GM23338 (cell line): Measurements from ENCODE around the gene STK38. TPM values are rescaled to one million over a fixed set of nuclear protein-coding genes. Genes with fewer than 3 reads are reported as not detected.
A peak's percentile ranks its signal among the peaks of the same experiment; 100 is the strongest.

ENCODE experiments used
- ATAC-seq: fragments of 200-7000 bp; cut with Tn5 transposase; 3 replicates; pipeline ENCODE4 v1.9.1; 2020
- DNase-seq: peaks from one replicate; pipeline ENCODE4 v3.0.0-alpha.2; 2015; ENCODE audit warnings: low spot score
- H2AFZ ChIP-seq: fragments of 200-600 bp; sonication (generic); 2 replicates; pipeline ENCODE4 v1.8.0; 2016; ENCODE audit warnings: antibody characterized with exemption, mild to moderate bottlenecking, moderate library complexity
- H3F3A ChIP-seq: fragments of 200-600 bp; sonication (generic); replicated peaks from 2 replicates; pipeline ENCODE4 v1.8.0; 2017; ENCODE audit warnings: antibody characterized with exemption, mixed run types, low read depth
- H3K27ac ChIP-seq: fragments of 200-600 bp; sonication (generic); 2 replicates; pipeline ENCODE4 v1.6.1; 2016; ENCODE audit warnings: low read depth
- H3K27me3 ChIP-seq: fragments of 200-600 bp; sonication (generic); 2 replicates; pipeline ENCODE4 v1.8.0; 2016; ENCODE audit warnings: mild to moderate bottlenecking, mixed run types, moderate library complexity; ENCODE audit not compliant: insufficient read depth
- H3K36me3 ChIP-seq: fragments of 200-600 bp; sonication (generic); 2 replicates; pipeline ENCODE4 v1.8.0; 2016; ENCODE audit warnings: mild to moderate bottlenecking; ENCODE audit not compliant: insufficient read depth
- H3K4me1 ChIP-seq: fragments of 200-600 bp; sonication (generic); 2 replicates; pipeline ENCODE4 v1.8.0; 2016; ENCODE audit warnings: mild to moderate bottlenecking, moderate library complexity; ENCODE audit not compliant: insufficient read depth
- H3K4me2 ChIP-seq: fragments of 200-600 bp; sonication (generic); 2 replicates; pipeline ENCODE4 v1.7.1; 2017; ENCODE audit warnings: mixed run types
- H3K4me3 ChIP-seq: fragments of 200-600 bp; sonication (generic); 2 replicates; pipeline ENCODE4 v1.6.1; 2016; ENCODE audit warnings: mixed run types
- H3K79me2 ChIP-seq: fragments of 200-600 bp; sonication (generic); replicated peaks from 2 replicates; pipeline ENCODE4 v1.8.0; 2017; ENCODE audit warnings: mild to moderate bottlenecking; ENCODE audit not compliant: insufficient read depth
- H3K9me2 ChIP-seq: fragments of 200-600 bp; sonication (generic); 2 replicates; pipeline ENCODE4 v1.8.0; 2017; ENCODE audit not compliant: insufficient read depth
- H4K20me1 ChIP-seq: fragments of 200-600 bp; sonication (generic); replicated peaks from 2 replicates; pipeline ENCODE4 v1.8.0; 2017; ENCODE audit warnings: mild to moderate bottlenecking; ENCODE audit not compliant: insufficient read depth
- H3K27ac Mint-ChIP-seq: 2 replicates; pipeline ENCODE4 v1.8.0; 2020; ENCODE audit warnings: inconsistent platforms, mild to moderate bottlenecking, moderate library complexity, mixed read lengths
- H3K27me3 Mint-ChIP-seq: 3 replicates; pipeline ENCODE4 v1.8.0; 2022; ENCODE audit warnings: low read depth, mild to moderate bottlenecking, moderate library complexity, mixed read lengths, inconsistent platforms; ENCODE audit not compliant: insufficient read depth, poor library complexity
- H3K36me3 Mint-ChIP-seq: 3 replicates; pipeline ENCODE4 v1.8.0; 2021; ENCODE audit warnings: low read depth, mild to moderate bottlenecking, inconsistent platforms, moderate library complexity, mixed read lengths
- H3K4me1 Mint-ChIP-seq: 3 replicates; pipeline ENCODE4 v1.8.0; 2020; ENCODE audit warnings: mild to moderate bottlenecking, inconsistent platforms, mixed read lengths
- H3K4me3 Mint-ChIP-seq: 3 replicates; pipeline ENCODE4 v1.8.0; 2021; ENCODE audit warnings: moderate library complexity, mild to moderate bottlenecking, inconsistent platforms, mixed read lengths
- H3K9me3 Mint-ChIP-seq: 3 replicates; pipeline ENCODE4 v1.8.0; 2020; ENCODE audit warnings: moderate library complexity, mild to moderate bottlenecking, inconsistent platforms, mixed read lengths
- CREB1 ChIP-seq: fragments of 250-450 bp; sonication (Bioruptor Pico); IDR thresholded peaks from 2 replicates; pipeline ENCODE4 v1.5.0; 2020; ENCODE audit warnings: low read depth, mild to moderate bottlenecking, moderate library complexity
- EZH2 ChIP-seq: fragments of 200-600 bp; sonication (generic); IDR thresholded peaks from one replicate; pipeline ENCODE4 v1.8.0; 2017; ENCODE audit warnings: antibody characterized with exemption, mild to moderate bottlenecking, low read depth; ENCODE audit not compliant: unreplicated experiment
- EZH2phosphoT487 ChIP-seq: fragments of 200-600 bp; sonication (generic); IDR thresholded peaks from one replicate; pipeline ENCODE4 v1.8.1; 2018; ENCODE audit warnings: antibody characterized with exemption; ENCODE audit not compliant: unreplicated experiment
- JUNB ChIP-seq: IDR thresholded peaks from one replicate; pipeline ENCODE4 v1.6.1; 2016; ENCODE audit warnings: antibody characterized with exemption; ENCODE audit not compliant: unreplicated experiment
- NANOG ChIP-seq: IDR thresholded peaks from 2 replicates; pipeline ENCODE4 v1.6.1; 2016; ENCODE audit warnings: antibody characterized with exemption, borderline replicate concordance
- POLR2AphosphoS5 ChIP-seq: IDR thresholded peaks from 2 replicates; pipeline ENCODE4 v1.6.1; 2016; ENCODE audit warnings: antibody characterized with exemption, low read depth
- REST ChIP-seq: IDR thresholded peaks from one replicate; pipeline ENCODE4 v1.6.1; 2018; ENCODE audit warnings: antibody characterized with exemption; ENCODE audit not compliant: unreplicated experiment
- STAT1 ChIP-seq: IDR thresholded peaks from one replicate; pipeline ENCODE4 v1.6.1; 2016; ENCODE audit warnings: antibody characterized with exemption; ENCODE audit not compliant: unreplicated experiment
- ZNF114 ChIP-seq: fragments of 250-450 bp; sonication (Bioruptor Pico); IDR thresholded peaks from 2 replicates; pipeline ENCODE4 v1.5.0; 2020; ENCODE audit warnings: mild to moderate bottlenecking, moderate library complexity
- ZNF331 ChIP-seq: fragments of 250-450 bp; sonication (Bioruptor Pico); IDR thresholded peaks from 2 replicates; pipeline ENCODE4 v1.5.0; 2020; ENCODE audit warnings: low read depth, mild to moderate bottlenecking, moderate library complexity
- polyA plus RNA-seq: library from polyadenylated mRNA; unstranded; fragments of >200 nt; fragmentation: Nextera tagmentation; extraction: Ambion mirVana; gene quantifications from 2 replicates; pipeline ENCODE4 v1.2.1, GENCODE V29; 2016
- total RNA-seq: library from RNA; depleted of rRNA; stranded (reverse); fragments of >200 nt; shearing (Covaris generic); gene quantifications from 2 replicates; pipeline ENCODE4 v1.2.3, GENCODE V29; 2014
- TF ChIP-seq, protein P1 (sequence below), 2 experiments: fragments of 200-600 bp in 1 of 2; sonication (generic) in 1 of 2; conservative IDR thresholded peaks; 2 replicates each; pipeline versions ENCODE4 v1.5.1 to v1.6.1; 2016 to 2017; ENCODE audit warnings: antibody characterized with exemption in 2 of 2, low read depth in 2 of 2, mild to moderate bottlenecking in 2 of 2, moderate library complexity in 1 of 2
- TF ChIP-seq, protein P2 (sequence below): IDR thresholded peaks from 2 replicates; pipeline ENCODE4 v1.6.1; 2016; ENCODE audit warnings: antibody characterized with exemption

STK38 gene
- total and polyA plus RNA-seq, 2 experiments from 2014 or later: 10.8 to 17.4 TPM

- TF ChIP-seq, protein P1, sequence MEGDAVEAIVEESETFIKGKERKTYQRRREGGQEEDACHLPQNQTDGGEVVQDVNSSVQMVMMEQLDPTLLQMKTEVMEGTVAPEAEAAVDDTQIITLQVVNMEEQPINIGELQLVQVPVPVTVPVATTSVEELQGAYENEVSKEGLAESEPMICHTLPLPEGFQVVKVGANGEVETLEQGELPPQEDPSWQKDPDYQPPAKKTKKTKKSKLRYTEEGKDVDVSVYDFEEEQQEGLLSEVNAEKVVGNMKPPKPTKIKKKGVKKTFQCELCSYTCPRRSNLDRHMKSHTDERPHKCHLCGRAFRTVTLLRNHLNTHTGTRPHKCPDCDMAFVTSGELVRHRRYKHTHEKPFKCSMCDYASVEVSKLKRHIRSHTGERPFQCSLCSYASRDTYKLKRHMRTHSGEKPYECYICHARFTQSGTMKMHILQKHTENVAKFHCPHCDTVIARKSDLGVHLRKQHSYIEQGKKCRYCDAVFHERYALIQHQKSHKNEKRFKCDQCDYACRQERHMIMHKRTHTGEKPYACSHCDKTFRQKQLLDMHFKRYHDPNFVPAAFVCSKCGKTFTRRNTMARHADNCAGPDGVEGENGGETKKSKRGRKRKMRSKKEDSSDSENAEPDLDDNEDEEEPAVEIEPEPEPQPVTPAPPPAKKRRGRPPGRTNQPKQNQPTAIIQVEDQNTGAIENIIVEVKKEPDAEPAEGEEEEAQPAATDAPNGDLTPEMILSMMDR (conservative IDR thresholded peaks at IDR 0.05; ENCODE audit: low read depth in 2 of 2): no peak
- TF ChIP-seq ZNF114 (CRISPR knock-in tag) (no peak), EZH2 (no peak), POLR2AphosphoS5 (no peak), REST (no peak), CREB1 (CRISPR knock-in tag) (no peak), EZH2phosphoT487 (no peak), JUNB (no peak), STAT1 (no peak), NANOG (no peak), ZNF331 (CRISPR knock-in tag) (no peak)
- TF ChIP-seq, protein P2, sequence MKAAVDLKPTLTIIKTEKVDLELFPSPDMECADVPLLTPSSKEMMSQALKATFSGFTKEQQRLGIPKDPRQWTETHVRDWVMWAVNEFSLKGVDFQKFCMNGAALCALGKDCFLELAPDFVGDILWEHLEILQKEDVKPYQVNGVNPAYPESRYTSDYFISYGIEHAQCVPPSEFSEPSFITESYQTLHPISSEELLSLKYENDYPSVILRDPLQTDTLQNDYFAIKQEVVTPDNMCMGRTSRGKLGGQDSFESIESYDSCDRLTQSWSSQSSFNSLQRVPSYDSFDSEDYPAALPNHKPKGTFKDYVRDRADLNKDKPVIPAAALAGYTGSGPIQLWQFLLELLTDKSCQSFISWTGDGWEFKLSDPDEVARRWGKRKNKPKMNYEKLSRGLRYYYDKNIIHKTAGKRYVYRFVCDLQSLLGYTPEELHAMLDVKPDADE: no peak
These were observed 49.1 kb upstream of the STK38 start (continued) for GRCh38 chr6:36596356-36596755.

DNA sequence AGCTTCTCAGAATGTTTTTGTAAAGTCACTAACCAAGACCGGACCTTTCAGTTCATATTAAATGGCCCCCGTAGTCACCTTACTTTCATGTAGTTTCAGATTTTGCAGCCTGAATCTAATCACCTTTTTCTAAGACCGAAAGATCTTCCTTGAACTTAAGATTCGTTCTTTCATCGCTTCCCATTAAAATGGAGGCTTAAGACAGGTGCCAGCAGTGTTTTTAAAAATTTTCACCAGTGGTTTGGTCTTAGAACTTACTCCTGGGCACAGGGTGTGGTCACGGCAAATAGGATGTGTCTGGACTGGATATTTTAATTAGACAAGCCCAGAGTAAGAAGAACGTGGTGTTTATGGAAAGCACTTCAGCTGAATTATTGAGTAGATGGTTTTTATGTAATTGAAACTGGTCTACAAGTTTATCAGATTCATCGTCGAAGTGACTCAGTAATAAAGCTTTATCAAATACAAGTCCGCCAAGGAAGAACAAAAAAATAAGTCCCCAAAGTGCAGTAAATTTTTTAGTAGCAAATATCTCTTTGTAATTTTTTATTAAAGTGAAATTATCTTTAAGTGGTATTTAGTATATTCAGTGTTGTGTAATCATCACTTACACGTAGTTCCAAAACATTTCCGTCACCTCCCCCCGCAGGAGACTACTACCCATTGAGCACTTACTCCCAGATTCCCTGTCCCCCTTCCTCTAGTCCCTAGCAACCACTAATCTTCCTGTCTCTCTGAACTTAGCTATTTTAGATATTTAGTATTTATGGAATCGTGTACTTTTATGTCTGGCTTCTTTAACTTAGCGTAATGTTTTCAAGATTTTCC lies 47.8 kb upstream of the STK38 start:
- Histone ChIP-seq H3K9me2 (no peaks in the 10 kb centered on the region), H3K4me2 (peak overlapping the region; percentile 79), H3K27ac (peak overlapping the region; percentile 94), H3K4me1 (peaks cover 23% of the 10 kb centered on the region), H3K27me3 (no peaks in the 10 kb centered on the region), H3K4me3 (peak overlapping the region; percentile 78), H4K20me1 (peaks cover 52% of the 10 kb centered on the region), H2AFZ (no peak overlapping the region), H3K79me2 (peaks cover 65% of the 10 kb centered on the region), H3F3A (peaks cover 40% of the 10 kb centered on the region), H3K36me3 (peaks cover 46% of the 10 kb centered on the region)
- ATAC-seq (no peak), DNase-seq (peak; percentile 51)
- Mint-ChIP-seq H3K4me1 (peaks cover 36% of the 10 kb centered on the region), H3K4me3 (peak overlapping the region; percentile 95), H3K27ac (peak overlapping the region; percentile 100), H3K36me3 (peaks cover 60% of the 10 kb centered on the region), H3K27me3 (peaks cover 35% of the 10 kb centered on the region), H3K9me3 (peaks cover 16% of the 10 kb centered on the region; the same call in 2 of the 3 replicates)
- TF ChIP-seq EZH2phosphoT487: no peak
